GM18951 (cell line): ENCODE results near the gene SGMS1.
"Not testable (repeated sequence)": the region's sequence is repeated elsewhere in the genome, so short reads cannot be mapped to it uniquely, and the experiment has no call there.

Source experiments
- POLR2A ChIP-seq: IDR thresholded peaks from 4 replicates; pipeline ENCODE4 v1.6.1; 2011; ENCODE audit warnings: mild to moderate bottlenecking; ENCODE audit not compliant: insufficient read length, insufficient read depth; ENCODE audit errors: extremely low read depth
- in situ Hi-C: fragments of 300-500 bp; cut with MboI; formaldehyde crosslinking; loops from one replicate; pipeline ENCODE4 v1.12.0; 2022; ENCODE audit warnings: low sequenced_read_pairs, mixed read lengths, inconsistent platforms; ENCODE audit not compliant: unreplicated experiment

Gene SGMS1

DNA sequence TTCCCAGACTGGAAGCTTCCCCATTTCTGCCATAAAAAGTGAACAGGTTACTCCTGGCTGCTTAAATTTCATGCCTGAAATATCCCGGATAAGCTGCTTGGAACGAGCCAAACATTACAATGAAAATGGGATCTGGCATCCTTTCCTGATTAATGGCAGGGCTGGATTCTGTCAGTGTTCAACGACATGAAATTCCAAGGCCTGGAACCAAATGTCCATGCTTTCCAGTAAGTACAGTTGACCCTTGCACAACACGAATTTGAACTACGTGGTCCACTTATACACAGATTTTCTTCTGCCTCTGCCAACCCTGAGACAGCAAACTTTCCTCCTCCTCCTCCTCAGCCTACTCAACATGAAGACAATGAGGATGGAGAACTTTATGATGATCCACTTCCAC lies 65.4 kb downstream of the SGMS1 start:
- in situ Hi-C loops = no loop called here

DNA sequence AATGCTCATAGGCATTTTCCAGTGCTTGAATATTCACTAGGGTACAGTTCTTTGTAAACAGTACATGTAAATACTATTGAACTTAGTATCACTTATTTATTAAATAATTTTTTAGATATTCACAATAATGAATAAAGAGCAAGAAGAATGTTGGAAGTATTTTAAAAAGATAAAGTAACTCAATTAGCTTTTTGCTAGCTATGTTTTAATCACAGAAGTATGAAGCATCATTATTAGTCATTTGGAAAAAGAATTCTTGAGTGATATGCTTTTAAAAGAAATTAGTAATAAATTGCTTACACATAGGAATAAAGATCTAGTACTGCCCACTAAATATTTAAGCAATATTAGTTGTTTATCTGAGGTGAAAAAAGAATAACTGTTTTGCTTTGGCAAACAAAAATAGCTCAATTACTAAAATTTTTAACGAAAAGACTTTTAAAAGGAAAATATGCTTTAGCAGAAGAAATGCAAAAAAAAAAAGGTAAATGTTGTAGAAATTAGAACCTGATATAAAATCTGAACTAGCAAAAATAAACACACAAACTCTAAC lies 66.5 kb downstream of the SGMS1 start:
- in situ Hi-C loops = no loop called here
- no peak for TF ChIP-seq POLR2A

More for the DNA sequence above, 65.4 kb downstream of the SGMS1 start:
- TF ChIP-seq POLR2A = no peak

DNA sequence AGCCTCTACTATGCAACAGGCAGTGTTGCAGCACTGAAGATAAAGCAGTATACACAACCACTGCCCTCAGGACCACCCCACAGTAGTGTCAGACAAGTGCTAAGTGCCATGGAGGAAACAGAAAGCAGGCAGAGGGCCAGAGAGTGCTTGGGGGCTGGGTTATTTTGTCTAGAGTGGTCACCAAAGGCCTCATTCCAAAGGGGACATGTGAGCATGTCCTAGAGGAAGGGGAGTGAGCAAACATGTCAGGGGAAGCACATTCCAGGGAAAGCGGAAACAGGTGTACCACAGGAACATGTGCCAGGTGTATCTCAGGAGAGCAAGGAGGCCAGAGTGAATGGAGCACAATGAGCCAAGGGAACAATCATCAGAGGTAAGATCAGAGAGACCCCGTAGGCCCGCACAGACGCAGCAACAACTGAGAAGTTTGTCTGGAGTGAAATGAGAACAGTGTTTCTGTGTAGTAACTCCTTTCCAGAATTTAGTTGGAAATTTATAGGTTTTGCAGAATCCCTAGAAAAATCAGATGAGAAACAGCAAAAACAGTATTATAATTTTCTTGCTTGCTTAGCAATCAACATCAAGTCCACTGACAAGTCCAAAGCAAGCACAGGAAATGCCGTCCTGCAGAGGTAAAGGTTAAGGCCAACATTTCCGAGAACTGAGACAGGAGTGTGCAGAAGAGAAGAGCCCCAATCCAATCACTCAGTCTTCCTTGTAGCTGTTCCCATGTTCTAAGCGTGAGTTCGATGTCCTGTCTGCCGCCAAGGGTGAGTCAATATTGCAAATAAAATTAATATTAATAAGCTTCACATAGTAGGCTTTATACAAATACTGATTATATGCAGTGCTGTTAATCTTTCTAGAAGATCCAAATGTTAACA lies 67.3 kb downstream of the SGMS1 start:
- in situ Hi-C loops = no loop called here

DNA sequence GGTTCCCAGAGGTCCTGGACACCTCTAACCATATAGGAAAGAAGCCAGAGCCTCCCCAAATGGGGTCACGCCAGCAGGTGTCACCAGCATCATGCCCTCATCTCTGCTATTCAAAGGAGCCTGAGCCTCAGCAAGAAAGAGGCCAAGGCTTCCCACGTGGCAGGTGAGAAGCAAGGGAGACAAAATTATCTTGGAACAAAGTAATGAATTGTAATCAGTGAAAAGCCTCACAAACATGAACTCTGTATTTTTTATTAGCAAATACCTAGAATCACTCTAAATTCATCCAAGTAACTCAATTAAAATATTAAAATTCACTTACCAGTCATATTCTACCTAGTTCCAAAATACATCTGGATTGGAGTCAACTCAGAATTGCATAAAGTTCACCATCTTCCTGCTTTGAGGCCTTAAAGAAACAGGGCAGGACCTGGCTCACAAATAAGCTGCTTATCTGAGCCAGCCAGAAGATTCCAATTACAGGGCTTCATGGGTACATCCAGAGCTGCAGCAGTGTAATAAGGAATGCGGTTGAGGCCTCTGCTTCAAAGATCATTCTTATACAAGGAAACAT lies 68.7 kb downstream of the SGMS1 start:
- no peak for TF ChIP-seq POLR2A
- in situ Hi-C loops = no loop called here

More for the DNA sequence above, 67.3 kb downstream of the SGMS1 start:
- no peak for TF ChIP-seq POLR2A

DNA sequence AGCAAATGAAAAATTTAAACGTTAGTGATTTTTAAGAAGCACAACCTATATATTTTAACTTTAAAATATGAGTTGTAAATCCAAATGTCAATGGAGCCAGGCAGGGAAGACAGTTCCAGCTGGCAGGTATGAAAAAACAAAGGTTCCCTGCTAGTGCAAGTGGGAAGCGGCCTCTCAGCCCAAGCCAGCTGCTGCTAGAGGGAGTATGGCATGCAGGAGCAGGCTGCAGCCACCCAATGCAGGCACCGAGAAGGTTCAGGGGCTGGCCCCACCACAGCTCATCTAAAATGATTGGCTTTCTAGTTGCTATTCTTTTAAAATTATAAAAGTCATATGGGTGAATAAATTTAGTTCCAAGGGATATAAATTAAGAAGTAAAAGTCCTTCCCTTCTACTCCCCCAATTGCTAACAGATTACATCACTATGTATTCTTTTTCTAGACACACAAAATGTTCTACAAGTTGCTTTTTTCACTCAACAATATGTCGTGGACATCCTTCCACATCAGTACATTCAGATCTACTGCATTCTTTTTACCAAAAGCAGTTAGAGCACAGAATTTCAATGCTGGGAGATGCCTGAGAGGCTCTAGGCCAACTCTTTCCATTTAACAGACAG lies 69.3 kb downstream of the SGMS1 start:
- in situ Hi-C loops = no loop called here
- TF ChIP-seq POLR2A = no peak

DNA sequence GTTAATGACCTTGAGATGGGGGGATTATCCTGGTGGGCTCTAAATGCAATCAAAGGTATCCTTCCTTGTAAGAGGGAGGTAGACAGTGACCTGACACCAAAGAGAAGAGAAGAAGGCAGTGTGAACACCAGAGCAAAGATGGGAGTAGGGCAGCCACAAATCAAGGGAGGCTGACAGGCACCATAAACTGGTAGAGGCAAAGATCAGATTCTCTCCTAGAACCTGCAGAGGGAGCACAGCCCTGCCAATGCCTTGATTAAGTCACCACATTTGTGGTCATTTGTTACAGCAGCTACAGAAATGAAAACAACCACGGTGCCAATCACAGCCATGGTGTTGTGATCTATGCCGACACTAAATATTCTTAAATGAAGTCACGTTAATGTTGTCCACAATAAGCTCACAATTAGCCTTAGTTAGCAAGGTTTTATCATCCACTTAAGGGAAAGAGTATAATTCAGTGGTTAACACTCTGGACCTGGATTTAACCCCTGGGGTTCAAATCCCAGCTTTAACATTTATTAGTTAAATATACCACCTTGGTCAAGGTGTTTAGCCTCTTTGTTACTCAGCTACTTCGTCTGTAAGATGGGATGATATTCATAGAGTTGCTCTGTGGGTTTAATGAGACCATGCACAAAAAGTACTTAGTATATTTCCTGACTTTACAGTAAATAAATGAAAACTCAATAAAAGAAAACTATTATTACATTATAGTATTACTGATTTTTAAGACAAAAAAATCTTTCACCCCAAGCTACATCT lies 70.8 kb downstream of the SGMS1 start:
- in situ Hi-C loops = no loop called here
- TF ChIP-seq POLR2A = no peak

GRCh38 chr10:50552308-50552707 lies 71.4 kb downstream of the SGMS1 start:
- in situ Hi-C loops = no loop called here
- TF ChIP-seq POLR2A = no peak

DNA sequence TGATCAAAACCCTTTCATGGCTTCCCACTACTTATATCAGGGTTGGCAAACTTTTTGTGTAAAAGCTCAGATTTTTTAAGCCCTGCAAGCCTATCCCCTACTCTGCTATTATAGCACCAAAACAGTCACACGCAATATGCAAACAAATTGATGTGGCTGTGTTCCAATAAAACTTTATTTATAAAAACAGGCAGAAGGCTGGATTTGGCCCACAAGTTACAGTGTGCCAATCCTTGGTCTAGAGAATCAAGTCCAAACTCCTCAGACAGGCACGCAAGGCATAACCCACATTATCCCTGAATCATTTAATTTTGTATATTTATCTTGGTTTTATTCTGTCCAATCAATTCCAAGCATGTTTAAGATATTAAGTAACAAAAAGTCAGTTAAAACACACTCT lies 71.9 kb downstream of the SGMS1 start:
- in situ Hi-C loops = no loop called here
- TF ChIP-seq POLR2A = no peak

- in situ Hi-C loops = no loop called here
- TF ChIP-seq POLR2A = no peak
Measured at GRCh38 chr10:50550291-50550839, 73.4 kb downstream of the SGMS1 start.

GRCh38 chr10:50549186-50549585 lies 74.6 kb downstream of the SGMS1 start:
- in situ Hi-C loops = not testable (repeated sequence)

- in situ Hi-C loops = not testable (repeated sequence)
Measured at GRCh38 chr10:50548481-50548880, 75.3 kb downstream of the SGMS1 start.

DNA sequence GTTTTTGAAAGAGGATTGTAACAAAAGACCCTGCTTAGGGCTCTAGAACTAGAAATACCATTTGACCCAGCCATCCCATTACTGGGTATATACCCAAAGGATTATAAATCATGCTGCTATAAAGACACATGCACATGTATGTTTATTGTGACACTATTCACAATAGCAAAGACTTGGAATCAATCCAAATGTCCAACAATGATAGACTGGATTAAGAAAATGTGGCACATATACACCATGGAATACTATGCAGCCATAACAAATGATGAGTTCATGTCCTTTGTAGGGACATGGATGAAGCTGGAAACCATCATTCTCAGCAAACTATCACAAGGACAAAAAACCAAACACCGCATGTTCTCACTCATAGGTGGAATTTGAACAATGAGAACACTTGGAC lies 77.5 kb downstream of the SGMS1 start:
- in situ Hi-C loops = not testable (repeated sequence)

DNA sequence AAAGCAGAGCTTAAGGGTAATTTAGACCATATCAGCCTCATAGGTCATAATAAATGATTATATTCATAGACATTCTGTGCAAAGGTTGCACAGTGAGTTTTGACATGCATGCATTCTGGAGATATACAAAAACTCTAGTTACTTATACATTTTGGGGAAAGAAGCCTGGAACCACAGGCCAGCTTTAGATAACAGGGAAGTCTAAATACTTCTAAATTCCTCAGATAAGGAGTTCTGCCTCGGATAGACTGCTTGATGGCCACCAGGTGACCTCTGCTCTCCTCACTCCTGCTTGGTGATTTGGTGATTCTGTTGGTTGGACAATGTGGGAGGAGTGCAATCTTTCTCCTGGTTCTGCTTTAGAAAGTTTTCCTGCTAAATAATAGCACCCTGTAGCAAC lies 77.9 kb downstream of the SGMS1 start:
- no peak for TF ChIP-seq POLR2A
- in situ Hi-C loops = no loop called here
